ENCODE results near the gene CTNND2.

DNA sequence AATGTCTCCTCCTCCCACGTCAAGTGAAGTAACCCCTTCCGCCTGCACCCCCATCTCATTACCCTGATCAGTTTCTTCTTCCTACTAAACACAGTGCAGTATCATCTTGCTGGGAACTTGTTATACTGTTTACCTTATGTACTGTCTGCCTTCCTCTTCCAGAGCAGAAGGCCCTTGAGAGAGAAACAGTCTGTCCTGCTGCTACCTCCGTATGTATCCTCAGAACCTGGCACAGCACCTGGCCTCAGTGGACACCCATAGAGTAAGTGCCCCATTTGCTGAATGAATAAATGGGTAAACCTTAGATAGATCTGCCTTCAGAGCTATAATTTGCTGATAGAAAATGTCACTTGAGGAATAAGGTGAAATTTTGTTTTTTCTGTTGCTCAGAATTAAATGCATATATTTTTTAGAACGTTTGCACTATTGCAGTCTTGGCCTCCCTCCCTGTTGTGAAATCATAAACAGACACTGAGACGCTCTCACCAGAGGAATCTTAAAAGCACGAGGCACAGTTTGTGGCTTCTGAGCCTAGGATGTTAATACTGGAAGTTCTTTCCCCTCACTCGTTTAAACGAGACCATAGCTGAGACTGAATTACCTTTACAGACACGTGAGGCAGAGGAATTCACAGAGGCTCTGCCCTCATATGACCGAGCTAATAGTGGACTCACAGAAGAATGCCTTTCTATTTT lies 920.1 kb downstream of the CTNND2 start:
- TF ChIP-seq RCOR1 (IDR thresholded peaks at IDR 0.05; ENCODE audit: low read length): no peak
- no peak for TF ChIP-seq CTCF (IDR thresholded peaks at IDR 0.05)
- TF ChIP-seq YY1 (IDR thresholded peaks at IDR 0.05; ENCODE audit: low read depth): no peak

Data from SK-N-SH (cell line).